HK-2 (cell line): ENCODE results near the gene MLLT10.

Source experiments
- DNase-seq: peaks from one replicate; pipeline ENCODE4 v3.0.0-alpha.2; 2018; ENCODE audit not compliant: unreplicated experiment

Gene MLLT10

GRCh38 chr10:21791276-21791675 lies 257.2 kb downstream of the MLLT10 start:
- DNase-seq: no peak
